ENCODE measurements around the gene ARID1A.
"Not testable (repeated sequence)": the region's sequence is repeated elsewhere in the genome, so short reads cannot be mapped to it uniquely, and the experiment has no call there.

The ARID1A gene

GRCh38 chr1:26695356-26696118, at the start of gene ARID1A:
Gene ARID1A, plus strand, starts transcription at chr1:26696015. Its CDS starts 389 bp downstream, at chr1:26696404.
- peak; percentile 95 for DNase-seq

DNA sequence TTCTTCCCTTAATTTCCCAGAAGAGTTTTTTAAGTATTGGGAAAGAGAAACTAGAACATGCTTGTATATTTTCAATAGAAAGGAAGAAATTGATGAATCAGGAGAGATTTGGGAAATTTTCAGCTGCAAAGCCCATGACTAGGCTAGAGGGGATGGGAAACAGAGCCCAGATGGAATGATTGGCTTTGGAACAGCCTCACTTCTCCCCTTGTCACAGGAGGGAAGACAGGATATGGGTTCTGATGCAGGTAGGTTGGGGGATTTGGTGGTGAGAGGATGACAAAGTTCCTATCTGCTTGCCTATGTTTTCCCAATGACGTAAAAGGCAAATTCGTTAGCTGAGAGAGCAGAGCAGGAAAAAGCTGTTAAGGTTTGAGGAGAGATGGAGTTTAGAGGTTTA, 31.0 kb upstream of the ARID1A start:
- no peak for DNase-seq

- DNase-seq = peak; percentile 13
These were observed 29.0 kb upstream of the ARID1A start for GRCh38 chr1:26666855-26667254.

- DNase-seq = not testable (repeated sequence)
These were observed 27.6 kb upstream of the ARID1A start for GRCh38 chr1:26668106-26668786.

GRCh38 chr1:26677306-26678115, 18.3 kb upstream of the ARID1A start:
- peak; percentile 58 for DNase-seq

DNA sequence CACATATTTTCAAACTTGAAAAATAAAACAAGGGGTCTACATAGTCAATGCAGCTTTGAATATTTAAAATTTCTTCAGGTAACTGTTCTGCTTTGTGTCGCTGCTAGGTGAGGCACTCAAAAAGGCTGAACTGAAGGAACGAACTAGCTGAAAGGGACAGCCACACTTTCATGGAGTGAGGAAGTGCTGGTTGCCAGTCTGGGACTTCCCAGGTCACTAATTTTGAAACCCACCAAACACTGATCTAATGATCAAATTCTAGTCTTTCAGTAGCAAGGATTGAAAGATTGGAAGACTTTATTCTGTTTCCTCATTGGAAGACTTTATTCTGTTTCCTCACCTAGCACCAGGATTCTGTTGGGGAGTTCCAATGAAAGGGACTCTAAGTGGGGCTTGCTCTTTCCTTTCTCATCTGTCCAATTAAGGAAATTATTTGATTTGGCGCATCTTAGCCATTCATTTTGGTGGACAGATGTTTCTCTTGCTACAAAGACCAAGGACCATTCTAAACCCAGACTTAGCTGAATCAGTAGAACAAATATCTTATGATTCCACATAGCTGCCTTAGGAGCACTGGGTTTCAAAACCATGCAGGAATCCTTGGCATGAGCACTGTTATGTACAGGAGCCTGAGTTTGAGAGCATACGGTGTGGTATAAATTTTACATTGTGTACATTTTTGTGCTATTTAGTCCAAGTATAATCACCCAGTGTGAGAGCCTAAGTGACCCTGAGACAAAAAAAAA, 10.9 kb upstream of the ARID1A start:
- no peak for DNase-seq

DNA sequence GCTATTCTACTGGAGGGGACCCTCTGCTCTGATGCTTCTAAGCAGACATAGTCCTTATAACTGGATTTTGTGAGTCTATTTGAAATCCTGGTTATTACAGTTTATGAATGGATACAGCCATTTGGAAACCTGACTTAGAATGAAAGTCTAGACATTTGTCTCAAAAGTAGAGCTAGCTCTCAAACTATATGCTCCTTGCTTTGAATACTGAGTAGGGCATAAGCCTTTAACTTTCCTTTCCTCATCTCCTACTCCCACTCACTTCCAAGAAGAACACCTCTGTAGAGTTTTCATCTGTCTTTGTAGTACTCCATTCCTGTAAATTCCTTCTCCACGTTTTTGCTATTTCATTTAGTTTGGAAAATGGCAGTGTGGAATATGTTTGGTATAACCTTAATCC, 9.0 kb upstream of the ARID1A start:
- DNase-seq = no peak

DNA sequence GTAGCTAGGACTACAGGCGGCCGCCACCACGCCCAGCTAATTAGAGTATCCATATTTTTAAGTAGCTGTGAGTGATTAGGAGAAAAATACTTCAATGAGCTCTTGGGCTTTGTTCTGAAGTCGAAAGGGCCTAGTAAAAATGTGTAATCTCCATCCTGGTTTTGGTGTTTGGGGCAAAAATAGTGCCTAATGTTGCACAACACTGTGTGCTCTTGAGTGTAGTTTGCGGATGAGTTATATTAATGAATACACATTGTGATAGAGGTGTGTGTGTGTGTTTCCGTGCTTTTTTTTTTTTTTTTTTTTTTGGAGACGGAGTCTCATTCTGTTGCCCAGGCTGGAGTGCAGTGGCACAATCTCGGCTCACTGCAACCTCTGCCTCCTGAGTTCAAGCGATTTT, 6.3 kb upstream of the ARID1A start:
- DNase-seq = no peak

DNA sequence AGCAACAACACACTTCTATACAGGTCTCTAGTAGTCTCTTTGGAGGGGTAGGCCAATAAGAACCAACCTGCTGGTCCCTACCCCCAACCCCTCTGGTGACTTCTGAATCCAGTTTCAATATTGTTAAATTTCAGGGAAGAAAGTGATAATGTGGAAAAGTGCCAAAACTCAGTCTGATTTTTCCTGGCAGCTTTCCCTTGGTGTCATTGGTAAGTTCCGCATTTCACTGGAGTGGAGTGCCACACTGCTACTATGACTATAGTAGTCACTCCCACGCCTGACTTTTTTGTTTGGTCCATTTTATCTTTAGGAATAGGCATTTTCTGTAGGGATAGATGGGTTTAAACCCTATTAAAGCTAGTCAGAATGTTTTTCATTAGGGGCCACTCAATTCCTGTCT, 5.7 kb upstream of the ARID1A start:
- DNase-seq = no peak

GRCh38 chr1:26690576-26691031, 5.2 kb upstream of the ARID1A start:
- DNase-seq = no peak

DNA sequence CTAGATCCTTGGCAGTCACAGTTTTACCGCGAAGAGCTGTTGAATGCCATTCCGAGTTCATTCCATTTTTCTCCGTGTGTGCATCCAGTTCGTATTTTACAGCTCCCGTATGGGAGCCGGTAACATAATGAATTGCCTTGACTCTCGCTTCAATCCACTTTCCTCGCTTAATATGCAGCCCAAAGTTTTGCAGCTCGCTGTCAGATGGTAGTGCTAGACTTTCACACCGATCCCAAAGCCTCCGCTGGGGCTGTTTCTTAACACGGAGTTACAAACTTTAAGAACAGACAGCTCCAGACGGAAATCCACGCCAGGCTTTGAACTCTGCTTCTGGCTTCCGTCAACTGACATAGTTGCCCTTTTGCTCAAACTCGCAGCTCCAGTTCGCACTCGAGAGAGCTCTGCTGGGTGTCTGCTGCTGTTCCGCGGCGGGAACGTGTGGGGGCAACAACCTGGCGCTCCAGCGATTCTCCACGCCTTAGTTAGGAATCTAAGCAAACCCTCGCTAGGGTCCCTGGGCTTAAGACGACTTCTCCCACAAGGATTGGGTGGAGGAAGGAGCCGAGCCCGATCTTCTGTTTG, 3.5 kb upstream of the ARID1A start:
- peak; percentile 83 for DNase-seq

- DNase-seq = peak; percentile 92
These were observed 2.9 kb upstream of the ARID1A start for GRCh38 chr1:26692793-26693490.

DNA sequence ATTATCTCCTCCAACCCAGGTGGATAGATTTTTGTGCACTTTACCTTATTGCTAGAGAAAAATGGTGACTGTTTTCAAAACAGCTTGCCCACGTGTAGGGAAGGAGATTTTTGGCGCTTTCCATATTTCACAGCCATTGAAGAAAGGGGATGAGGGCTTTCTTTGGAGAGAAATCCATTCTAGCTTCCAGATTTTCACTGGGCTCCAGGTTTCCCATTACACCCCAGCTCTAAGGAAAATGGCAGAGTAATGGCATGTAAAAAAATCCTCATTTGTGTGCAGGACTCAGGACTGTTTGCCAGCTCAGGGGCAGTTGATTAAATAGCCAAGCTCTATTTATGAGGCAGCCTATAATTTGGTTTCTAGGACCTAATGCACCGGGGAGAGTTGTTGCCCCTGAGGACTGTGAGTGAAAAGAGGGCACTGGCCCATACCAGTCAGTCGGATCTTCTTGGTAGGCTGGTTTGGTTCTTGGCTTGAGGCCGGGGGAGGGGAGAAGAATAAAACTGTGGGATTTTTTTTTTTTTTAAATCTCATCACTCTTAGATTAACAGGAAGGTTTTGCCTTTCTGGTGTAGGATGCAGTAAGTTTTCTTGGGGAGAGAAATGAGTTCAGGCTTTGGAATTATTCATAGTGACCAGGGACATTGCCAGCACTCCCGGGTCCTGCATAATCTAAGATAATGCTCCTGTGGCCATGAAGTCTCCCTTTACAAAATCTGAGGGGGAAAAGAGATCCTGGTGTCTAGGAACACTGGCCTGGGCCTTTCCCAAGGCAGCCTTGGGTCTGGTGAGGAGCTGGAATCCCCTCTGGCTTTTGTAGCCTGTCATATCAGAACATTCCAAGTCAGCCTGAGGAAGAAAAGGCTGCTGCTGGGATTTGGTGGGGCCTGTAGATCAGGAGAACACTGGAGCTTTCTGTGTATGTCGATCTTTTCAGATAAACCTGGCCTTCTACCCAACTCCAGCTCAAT, 1.9 kb upstream of the ARID1A start:
- no peak for DNase-seq

DNA sequence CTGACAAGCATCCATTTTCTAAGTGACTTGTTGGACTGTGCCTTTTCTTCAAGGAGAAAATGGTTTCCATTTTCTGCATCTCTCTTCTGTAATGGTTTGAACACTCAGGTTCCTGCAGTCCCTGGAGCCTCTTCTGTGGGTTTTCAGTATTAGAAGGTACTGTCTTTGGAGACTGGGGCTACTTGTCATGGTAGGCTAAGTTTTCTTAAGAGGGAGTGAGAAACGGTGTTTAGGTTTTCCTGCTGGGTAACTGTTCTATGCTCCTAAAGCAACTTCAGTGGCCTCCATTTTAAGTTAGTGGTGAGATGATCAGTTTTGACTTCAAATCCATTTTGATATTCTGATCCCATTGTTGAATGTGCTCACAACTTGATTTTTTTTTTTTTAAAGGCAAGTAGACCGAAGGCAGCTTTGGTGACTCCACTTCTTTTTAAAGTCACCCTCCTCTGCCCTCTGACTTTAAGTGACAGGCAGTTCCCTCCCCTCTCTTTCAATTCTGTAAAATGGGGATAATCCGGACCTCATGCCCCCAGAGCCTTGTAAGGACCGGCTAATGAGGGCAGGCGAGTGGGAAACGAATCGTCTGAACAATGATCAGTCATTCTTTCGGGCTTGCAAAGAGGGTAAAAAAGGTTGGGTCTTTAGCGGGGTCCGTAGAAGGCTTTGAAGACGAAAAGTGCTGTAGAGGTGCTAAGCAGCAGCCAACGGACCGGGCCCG, 1.0 kb upstream of the ARID1A start:
- peak; percentile 21 for DNase-seq

DNA sequence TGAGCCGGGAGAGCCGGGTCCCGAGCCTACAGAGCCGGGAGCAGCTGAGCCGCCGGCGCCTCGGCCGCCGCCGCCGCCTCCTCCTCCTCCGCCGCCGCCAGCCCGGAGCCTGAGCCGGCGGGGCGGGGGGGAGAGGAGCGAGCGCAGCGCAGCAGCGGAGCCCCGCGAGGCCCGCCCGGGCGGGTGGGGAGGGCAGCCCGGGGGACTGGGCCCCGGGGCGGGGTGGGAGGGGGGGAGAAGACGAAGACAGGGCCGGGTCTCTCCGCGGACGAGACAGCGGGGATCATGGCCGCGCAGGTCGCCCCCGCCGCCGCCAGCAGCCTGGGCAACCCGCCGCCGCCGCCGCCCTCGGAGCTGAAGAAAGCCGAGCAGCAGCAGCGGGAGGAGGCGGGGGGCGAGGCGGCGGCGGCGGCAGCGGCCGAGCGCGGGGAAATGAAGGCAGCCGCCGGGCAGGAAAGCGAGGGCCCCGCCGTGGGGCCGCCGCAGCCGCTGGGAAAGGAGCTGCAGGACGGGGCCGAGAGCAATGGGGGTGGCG, 371 bp downstream of the ARID1A start:
- DNase-seq = peak; percentile 17

DNA sequence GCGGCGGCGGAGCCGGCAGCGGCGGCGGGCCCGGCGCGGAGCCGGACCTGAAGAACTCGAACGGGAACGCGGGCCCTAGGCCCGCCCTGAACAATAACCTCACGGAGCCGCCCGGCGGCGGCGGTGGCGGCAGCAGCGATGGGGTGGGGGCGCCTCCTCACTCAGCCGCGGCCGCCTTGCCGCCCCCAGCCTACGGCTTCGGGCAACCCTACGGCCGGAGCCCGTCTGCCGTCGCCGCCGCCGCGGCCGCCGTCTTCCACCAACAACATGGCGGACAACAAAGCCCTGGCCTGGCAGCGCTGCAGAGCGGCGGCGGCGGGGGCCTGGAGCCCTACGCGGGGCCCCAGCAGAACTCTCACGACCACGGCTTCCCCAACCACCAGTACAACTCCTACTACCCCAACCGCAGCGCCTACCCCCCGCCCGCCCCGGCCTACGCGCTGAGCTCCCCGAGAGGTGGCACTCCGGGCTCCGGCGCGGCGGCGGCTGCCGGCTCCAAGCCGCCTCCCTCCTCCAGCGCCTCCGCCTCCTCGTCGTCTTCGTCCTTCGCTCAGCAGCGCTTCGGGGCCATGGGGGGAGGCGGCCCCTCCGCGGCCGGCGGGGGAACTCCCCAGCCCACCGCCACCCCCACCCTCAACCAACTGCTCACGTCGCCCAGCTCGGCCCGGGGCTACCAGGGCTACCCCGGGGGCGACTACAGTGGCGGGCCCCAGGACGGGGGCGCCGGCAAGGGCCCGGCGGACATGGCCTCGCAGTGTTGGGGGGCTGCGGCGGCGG, 1.0 kb downstream of the ARID1A start:
- DNase-seq = peak; percentile 66

DNA sequence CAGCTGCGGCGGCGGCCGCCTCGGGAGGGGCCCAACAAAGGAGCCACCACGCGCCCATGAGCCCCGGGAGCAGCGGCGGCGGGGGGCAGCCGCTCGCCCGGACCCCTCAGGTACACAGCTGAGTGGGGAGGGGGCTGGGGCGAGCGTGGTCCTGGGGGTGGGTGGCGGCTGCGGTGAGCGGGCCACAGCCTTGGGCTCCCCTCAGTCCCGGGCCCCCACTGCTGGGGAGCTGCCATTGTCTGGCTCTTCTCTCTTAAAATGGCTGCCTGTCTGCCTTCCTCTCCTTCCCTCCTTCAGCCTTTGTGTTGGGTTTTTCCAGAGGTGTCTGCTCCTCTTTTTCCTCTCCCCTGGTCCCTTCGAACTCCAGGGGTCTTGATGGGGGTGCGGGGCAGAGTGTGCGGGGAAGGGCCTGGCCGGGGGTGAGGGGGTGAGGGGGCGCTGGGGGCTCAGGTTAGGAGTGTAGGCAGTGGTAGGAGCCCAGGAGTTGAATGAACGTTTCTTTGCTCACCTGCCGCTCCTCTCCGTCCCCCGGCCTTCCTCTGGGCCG, 1.7 kb downstream of the ARID1A start:
- DNase-seq = no peak
